HG03159 (cell line): ENCODE data around the gene ARID5B.

Experiments
- ATAC-seq: cut with Tn5 transposase; IDR thresholded peaks from one replicate; pipeline ENCODE4 v1.9.1; 2021; ENCODE audit warnings: mild to moderate bottlenecking, moderate library complexity; ENCODE audit not compliant: unreplicated experiment

Gene ARID5B

GRCh38 chr10:61904733-61905725 lies 3.5 kb downstream of the ARID5B start:
- peak; percentile 40 for ATAC-seq

- ATAC-seq, result no peak
Observed at GRCh38 chr10:61905837-61906561, 4.5 kb downstream of the ARID5B start.

DNA sequence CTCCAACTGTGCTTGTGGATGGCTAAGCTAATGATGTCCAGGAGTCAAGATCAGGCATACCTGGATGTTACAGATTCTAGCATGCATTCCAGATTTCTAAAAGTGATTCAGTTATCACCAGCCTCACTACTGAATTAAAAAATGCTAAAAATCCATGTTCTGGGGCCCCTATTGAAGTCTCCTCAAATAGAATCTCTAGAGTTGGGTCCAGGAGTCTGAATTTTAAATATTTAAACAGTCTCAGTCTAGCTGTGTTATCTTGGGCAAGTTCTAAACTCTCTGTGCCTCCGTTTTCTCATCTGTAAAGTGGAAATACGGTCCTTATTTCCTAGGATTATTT lies 5.0 kb downstream of the ARID5B start:
- no peak for ATAC-seq

DNA sequence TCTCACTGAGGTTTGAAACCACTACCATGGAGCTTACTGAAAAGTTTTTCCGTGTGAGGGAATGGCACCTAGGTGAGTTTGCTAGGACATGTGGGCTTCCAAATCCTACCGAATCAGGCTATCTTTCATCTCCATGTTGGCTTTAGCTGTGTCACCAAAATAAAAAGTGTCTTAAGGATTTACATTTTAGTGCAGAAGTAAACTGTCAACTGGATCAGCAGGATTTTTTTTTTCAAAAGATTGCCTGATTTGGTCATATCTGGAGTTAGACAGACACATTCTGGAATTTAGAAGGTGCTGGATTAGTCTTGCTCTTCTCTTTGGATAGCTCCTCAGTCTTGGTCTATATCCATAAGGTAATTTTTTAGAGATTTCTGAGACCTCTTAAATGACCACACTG lies 5.5 kb downstream of the ARID5B start:
- ATAC-seq, result no peak

DNA sequence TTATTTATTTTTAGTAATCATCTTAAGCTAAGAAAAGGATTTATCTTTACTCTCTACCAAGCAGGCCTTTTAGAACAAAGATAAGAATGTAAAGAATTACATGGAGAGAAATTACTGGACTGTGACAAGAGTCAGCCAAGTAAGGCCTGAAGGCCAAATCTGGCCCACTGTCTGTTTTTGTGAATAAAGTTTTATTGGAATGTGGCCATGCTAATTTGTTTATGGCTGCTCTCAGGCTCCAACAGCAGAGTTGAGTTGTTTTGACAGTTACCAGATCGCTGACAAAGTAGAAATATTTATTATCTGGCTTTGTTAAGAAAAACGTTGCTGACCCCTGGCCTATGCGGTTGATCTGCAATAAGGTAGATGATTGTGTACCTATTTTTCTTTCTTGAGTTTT lies 6.1 kb downstream of the ARID5B start:
- no peak for ATAC-seq

GRCh38 chr10:61910226-61910805 lies 8.8 kb downstream of the ARID5B start:
- no peak for ATAC-seq

DNA sequence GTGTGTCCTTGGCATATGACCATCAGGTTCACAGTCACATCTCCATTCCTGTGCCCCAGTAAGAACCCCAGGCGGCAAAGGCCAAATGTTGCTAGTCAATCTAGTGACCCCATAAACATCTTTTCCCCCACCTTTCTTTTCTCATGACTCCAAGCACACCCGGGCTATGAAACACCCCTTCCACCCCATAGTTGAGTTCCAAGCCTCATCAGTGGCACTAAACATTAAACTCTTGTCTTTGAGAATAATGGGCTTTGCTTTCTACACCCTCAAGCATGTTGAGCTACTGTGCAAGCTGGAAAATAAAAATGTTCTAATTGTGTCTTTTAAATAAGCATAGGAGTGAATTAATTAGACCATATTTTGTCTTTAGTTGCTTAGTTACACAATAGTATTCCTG lies 9.4 kb downstream of the ARID5B start:
- ATAC-seq, result no peak

GRCh38 chr10:61911425-61911824 lies 9.9 kb downstream of the ARID5B start:
- no peak for ATAC-seq

DNA sequence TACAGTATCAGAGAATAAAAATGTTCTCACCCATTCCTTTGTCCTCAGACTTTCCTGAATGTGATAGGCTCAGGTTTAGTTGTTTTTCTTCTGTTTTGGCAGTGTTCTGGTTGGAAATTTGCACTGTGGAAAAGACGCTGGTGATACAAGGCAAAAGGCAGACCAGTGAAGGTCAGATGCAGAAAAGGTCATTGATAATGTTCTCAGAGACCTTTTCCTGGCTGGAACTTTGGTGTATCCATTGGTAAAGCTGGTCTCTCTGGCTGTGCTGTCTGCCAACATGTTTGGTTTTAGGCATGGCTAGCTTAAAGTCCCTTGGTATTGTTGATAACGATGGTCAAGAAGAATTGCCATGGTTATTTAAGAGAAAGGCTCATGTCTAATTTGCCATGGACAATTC lies 11.5 kb downstream of the ARID5B start:
- no peak for ATAC-seq

GRCh38 chr10:61918140-61918539 lies 16.6 kb downstream of the ARID5B start:
- ATAC-seq, result no peak

DNA sequence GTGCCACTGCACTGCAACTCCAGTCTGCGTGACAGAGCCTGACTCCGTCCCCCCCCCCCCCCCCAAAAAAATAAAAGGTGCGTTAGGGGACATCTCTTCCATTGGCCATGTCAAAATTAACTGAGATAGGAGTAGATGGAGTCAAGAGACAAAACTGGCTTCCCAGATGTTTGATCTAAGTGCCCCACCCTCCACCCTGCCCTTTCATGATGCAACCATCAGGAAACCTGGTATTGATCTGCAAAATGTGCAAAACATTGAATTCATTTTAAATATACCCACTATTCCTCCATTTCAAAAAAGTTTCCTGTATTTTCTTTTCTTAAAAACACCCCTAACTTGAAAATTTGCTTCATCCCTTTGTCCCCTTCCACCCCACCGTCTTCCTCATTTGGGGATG lies 17.5 kb downstream of the ARID5B start:
- no peak for ATAC-seq

DNA sequence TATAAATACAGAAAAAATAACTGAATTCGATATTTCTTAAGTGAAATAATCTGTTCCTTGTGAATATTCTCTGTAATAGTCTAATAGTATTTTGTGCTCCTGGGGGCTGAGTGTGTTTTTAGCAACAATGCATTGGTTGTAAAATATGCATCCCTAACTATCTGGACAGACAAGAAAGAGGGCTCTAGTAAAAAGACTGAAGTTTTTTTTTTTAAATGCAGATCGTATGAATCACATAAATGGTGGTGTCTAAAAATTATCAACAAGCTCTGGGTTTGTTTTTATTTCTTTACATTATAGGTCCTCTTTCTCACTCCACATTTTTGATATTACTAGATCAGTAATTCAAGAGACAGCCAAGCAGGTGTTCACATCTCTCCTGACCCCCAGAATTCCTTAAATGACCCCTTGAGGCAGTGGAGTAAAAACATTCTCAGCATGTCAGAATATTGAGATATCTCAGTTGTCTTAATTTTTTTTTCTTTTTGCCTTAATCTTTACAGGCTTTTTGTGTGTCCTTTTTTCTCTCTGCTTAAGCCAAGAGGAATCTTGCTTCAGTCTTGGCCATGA lies 18.2 kb downstream of the ARID5B start:
- no peak for ATAC-seq

- ATAC-seq, result no peak
Observed at GRCh38 chr10:61921143-61921542, 19.6 kb downstream of the ARID5B start.

- no peak for ATAC-seq
Observed at GRCh38 chr10:61923210-61923949, 21.9 kb downstream of the ARID5B start.

DNA sequence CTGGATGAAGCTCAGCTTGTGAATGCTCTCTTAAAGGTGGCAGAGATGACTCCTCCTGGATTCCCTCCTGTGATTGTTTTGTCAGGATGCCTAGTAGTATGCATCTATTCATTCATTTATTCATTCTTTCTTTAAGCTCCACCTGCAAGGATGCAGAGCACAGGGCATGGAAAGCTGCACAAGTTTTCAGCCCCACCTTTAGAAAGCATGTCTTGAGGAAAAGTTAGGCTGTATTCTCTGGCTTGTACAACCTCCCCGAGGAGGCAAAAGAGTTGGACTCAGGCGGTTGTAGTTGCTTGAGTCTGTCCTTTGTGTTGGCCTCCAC lies 22.4 kb downstream of the ARID5B start:
- no peak for ATAC-seq

GRCh38 chr10:61929555-61929954 lies 28.1 kb downstream of the ARID5B start:
- ATAC-seq, result no peak

GRCh38 chr10:61931620-61932332 lies 30.3 kb downstream of the ARID5B start:
- no peak for ATAC-seq

DNA sequence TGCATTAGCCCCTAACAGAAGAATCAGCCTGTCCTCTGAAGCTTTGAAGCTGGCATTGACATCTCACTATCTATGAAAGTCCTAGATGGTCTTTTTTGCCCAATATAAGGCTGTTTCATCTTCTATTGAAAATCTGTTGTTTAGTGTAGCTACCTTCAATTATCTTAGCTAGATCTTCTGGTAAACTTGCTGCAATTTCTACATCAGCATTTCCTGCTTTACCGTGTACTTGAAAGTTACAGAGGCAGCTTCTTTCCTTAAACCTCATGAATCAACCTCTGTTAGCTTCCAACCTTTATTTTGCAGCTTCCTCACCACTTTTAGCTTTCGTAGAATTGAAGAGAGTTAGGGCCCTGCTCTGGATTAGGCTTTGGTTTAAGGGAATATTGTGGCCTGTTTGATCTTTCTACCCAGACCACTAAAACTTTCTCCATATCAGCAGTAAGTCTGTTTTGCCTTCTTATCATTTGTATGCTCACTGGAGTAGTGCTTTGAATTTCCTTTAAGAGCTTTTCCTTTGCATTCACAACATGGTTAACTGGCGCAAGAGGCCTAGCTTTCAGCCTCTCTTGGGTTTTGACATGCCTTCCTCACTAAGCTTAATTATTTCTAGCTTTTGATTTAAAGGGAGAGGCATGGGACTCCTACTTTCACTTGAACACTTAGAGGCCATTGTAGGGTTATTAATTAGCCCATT lies 32.5 kb downstream of the ARID5B start:
- no peak for ATAC-seq

DNA sequence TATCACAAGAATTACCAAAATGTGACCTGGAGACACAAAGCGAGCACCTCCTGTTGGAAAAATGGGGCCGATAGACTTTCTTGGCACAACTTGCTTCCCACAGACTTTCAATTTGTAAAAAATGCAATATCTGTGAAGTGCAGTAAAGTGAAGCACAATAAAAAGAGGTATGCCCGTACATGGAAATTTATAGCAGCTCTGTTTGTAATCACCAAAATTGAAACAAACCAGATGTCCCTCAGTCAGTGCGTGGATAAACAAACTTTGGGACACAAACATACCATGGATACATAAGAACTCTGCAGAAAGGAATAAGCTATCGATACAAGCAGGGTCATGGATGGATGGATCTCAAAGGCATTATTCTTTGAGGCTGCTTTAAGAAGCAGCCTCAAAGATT lies 33.6 kb downstream of the ARID5B start:
- no peak for ATAC-seq

DNA sequence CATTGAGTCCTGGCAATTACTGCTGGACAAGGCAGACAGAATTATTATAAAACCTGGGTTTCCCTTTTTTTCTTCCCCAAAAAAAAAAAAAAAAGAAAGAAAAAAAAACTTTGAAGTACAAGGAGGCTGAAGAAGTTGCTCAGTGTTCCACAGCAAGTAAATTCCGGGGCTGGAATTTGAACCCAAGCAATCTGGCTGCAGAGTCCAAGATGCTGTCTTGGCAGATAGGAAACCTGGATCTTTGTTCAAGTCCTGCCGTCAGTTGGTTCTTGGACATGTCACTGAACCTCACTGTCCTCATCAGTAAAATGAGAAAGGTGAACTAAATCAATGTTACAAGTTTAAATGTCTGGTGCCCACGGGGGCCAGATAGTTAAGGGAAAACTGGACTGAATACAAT lies 35.3 kb downstream of the ARID5B start:
- ATAC-seq, result no peak
